GM18861 (cell line): Measurements from ENCODE around the gene MMEL1.

ENCODE experiments used
- ATAC-seq: cut with Tn5 transposase; IDR thresholded peaks from one replicate; pipeline ENCODE4 v1.9.1; 2021; ENCODE audit not compliant: unreplicated experiment

MMEL1 gene

DNA sequence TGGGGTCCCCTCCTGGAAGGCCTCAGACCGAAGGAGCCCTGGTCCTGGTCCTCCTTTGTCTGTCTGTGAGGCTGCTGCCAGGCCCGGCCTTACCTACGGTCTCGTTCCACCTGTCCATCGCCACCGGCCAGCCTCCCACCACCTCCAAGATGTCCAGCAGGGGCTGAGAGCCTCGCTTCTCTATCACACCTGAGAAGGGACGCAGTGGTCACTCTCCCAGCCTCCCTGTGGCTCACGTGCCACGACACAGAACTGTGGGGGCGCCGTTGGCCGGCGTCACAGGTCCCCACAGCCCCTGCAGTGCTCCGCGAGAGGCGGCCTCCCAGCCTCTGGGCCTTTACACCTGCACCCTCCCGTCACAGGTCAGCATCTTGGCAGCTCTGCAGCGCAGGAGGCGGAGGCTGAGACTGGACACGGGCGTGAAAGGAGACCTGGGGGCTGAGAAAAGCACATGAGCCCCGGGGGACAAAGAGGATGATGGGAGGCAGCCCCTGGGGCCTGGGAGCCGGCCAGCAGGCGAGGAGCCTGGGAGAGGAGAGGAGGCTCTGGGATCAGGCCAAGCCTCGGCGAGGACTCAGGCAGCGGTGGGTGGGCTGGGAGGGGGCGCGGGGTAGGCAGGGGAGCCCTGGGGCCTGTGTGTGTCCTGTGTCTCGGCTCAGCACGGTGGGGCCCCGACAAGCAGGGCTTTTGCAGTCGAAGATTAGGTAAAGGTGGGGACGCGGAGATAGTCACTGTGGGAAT lies 25.8 kb downstream of the MMEL1 start:
- no peak for ATAC-seq

DNA sequence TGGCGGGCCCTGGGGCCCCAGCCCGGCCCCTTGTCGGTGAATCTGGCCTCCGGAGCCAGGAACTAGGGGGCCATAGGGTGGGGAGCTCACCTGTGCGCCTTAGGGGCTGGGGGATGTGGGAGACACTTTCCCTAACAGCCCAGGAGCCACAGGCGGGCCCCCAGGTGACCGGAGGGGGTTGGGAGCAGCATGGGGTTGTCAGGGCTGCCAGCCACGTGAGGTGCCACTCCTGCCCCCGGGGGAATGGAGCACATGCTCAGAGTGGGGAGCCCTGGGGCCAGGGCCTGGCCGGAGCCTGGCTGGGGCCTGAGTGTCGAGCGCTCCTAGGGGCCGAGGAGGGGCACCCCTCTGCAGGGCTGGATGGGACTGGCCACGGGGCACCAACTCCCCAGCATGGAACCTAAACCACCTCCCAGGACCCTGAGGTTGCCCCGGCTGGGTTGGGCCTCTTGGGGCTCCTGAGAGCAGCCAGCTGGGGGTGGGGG lies 26.4 kb downstream of the MMEL1 start:
- no peak for ATAC-seq

DNA sequence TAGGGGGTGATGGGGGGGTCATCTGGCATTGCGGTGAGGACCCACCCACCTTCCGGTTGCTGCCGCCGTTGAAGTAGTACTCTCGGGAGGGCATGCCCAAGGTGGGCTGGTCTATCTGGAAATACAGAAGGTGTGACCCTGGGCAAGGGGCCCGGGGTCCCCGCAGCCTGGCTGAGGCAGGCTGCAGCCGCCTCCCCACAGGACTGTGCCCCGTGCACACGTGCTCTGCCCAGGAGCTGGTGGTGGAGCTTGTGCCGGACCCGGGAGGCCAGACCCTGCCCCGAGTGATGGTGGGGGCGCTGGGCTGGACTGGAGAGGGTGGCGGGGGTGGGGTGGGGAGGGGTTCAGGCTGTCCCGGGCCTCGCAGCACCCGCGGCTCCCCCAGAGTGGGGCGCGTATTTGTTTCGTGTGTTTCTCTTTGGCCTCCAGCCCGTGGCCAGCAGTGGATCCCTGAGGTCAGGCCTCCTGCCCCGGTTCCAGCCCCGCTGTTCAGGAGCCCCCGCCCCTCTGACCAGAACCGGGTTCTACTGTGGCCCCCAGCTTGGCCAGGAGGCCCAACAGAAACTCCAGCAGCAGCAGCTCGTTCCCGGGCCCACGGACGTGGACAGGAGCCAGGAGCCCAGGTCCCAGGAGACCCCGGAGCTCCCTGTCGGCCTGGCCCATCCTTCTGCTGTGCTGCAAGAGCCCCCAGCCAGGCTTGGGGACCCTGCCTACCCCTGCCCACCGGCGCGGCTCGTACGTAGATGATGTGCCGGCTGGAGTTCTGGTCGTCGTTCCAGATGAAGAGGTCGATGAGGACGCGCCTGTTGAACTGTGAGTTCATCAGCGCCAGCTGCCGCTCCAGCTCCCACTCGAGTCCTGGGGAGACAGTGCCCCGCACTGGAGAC lies 27.1 kb downstream of the MMEL1 start:
- no peak for ATAC-seq

DNA sequence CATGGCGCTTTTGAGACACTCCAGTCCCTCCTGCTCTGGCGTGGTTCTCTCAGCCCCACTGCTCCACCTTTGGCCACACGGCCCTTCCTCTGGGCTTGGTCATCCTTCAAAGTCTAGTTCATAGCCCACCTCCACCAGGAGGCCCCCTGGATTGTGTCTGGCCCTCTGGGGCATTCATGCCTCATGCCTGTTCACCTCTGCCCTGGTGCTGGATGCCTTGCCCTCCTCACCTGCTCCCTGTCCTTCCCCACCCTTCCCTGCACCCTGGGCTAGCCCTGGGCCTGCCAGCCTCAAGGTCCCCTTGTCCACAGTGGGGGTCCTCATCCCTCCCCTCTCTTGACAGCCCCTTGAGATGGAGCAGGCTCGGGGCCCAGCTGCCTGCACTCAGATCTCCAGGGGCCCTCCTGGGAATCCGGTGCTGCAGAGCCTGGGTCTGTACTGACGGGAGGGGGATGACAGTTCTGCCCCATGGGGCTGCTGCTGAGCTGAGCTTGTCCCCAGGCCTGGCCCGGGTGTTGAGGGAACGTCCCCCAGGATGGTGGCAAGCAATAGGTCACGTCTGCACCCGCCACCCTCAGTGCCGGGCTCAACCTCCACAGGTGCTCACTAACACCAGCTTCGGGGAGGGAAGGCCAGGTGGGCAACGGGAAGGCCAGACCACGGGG lies 27.8 kb downstream of the MMEL1 start:
- ATAC-seq = no peak

DNA sequence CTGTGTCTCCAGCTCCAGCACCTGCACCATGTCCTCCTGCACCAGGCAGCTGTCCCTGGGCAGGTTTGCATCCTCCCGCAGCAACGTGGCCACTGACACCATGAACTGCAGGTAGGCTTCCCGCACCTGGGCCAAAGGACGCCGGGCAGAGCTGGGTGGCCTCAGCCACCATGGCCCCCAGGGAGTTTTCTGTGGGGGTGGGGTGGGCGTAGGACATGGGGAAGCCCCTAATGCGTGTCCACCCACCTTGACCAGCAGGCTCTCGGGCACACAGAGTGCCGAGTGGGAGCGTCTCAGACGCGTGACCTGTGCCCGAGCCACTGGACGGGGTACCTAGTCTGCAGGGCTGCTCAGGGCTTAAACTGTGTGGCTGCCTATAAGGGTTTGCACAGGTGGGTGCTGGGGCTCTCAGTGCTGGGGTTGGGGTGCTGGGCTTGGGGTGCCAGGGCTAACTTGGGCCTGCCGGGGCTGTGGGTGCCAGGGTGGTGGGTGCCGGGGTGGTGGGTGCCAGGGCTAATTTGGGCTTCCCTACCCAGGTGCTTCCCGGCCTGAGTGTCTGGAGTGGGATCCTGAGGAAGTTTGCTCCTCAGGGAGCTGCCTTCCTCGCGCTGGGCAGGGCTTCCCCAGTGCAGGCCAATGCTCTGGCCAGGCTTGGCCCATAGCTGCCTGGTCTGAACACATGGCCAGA lies 28.5 kb downstream of the MMEL1 start:
- ATAC-seq = no peak

DNA sequence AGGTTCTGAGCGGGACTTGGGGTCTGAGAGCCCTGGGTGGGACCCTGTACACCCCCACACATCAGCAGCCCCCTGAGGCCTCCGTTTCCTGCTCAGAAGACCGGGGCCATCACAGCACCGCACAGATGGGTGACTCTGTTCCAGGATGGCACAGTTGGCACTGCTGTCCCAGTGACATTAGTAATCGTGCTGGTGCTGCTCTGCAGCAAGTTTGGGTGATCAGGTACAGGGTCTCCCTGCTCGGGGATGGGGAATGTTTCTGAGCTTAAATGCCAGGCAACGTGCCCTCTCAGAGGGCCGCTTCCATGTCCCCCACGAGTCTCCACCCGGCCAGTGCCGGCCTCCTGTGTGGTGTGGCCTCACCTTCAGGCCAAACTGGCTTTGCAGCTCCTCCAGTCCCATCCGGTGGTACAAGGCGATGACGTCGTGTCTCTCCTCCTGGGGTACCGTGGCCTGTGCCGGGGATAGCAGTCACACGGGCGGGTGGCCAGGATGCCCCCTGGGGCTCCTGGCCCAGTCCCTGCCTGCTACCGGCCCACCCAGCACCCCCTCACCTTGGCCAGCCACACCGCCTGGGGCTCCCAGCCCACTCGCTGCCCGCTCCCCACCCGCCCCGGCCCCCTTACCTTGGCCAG lies 29.2 kb downstream of the MMEL1 start:
- no peak for ATAC-seq

DNA sequence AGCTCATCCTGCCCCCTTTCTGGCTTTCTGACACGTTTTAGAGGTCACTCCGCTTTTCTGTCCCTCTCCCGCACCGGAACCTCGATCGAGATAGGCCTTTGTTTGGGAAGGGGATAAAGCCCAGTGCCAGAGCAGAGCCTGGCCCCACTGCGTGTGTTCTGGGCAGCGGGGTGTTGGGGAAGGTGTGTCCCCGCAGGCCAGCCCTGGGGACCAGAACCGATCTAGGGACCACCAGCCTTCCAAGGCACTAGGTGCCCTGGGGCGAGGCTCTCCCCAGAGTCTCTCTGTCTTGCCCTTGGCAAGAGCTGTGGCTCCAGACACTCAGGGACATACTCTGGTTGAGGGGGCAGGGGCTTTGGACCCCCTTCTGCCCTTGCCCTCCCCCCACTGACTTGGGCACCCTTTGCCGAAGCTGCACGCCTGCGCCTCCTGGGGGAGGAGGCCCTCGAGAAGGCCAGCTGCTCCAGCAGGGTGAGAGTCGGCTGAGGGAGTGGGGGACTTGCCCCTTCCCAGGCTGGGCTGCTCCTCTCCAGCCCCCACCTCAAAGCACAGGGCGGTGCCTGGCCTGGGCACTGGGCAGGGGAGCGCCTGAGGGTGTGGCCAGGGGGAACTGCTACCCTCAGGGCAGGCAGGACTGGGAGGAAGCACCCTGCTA lies 29.8 kb downstream of the MMEL1 start:
- ATAC-seq = no peak

DNA sequence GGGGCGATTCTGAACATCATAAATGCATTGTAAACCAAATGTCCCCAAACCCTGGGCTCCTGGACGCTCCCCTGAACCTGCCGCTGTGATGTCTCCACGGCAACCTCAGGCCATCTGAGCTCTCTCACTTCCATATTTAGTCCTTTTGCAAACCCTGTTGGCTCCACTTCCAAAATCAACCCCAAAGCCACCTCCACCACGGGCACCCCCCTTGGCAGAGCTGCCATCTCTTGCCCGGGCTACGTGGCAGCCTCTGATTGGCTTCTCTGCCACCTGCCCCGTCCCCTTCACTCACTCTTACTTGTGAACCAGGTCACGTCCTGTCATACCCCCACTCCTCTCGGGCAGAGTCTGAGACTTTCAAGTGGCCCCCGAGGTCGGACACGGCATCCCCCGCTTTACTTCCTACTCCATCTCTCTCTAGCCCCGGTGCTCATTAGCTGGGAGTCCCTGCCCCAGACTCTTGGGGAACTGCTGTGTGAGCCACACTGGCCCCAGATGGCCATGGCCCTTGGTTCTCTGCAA lies 30.4 kb downstream of the MMEL1 start:
- ATAC-seq = no peak

DNA sequence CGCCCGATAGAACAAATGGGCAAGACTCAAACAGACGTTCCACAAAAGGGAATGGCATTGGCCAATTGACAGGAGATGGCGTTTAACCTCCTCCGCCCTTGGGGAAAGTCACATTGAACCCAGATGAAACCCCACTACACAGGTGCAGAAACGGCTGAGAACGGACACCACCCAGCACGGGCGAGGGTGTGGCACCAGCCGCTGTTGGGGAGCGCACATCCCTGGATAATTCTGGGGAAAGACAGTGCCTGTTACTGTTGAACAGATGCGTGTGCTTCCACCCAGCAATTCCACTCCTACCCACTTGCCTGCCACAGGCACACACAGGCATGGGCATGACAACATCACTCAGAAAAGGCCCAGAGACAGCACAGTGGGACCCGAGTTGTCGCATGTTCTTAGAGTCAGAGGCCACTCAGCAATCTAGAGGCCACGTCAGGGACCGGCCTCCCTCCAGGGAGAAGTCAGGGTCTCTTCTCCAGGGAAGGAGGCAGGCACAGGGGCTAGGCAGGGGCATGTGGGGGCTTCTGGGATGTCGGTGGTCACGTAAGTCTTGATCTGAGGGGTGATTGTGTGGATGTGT lies 31.0 kb downstream of the MMEL1 start:
- ATAC-seq = no peak

DNA sequence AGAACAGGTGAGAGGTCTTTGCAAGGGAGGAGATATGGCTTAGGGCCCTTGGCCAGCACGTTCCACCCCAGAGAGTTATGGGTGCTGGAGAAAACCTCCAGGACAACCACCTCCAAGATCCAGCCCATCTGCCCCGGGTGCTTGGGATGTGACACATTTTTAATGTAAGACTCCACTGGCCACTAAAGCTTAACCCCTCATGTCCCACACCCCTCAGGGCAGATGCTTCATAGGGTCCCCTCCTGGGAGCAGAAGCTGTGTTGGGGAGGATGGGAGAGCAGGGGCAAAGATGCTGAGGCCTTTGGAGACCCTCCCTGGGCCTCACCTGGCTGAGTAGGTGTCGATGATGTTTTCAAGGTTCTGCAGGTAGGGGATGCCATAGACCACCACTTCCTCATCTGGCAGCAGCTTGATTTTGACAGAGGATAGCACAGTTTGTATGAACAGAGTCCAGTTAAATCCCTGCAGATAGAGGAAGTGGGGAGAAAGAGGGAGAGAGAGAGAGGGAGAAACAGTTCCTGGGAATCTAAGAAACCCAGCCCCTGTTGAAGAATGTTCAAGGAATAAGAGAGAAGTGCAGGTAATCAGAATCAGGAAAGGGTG lies 34.4 kb downstream of the MMEL1 start:
- ATAC-seq = no peak

DNA sequence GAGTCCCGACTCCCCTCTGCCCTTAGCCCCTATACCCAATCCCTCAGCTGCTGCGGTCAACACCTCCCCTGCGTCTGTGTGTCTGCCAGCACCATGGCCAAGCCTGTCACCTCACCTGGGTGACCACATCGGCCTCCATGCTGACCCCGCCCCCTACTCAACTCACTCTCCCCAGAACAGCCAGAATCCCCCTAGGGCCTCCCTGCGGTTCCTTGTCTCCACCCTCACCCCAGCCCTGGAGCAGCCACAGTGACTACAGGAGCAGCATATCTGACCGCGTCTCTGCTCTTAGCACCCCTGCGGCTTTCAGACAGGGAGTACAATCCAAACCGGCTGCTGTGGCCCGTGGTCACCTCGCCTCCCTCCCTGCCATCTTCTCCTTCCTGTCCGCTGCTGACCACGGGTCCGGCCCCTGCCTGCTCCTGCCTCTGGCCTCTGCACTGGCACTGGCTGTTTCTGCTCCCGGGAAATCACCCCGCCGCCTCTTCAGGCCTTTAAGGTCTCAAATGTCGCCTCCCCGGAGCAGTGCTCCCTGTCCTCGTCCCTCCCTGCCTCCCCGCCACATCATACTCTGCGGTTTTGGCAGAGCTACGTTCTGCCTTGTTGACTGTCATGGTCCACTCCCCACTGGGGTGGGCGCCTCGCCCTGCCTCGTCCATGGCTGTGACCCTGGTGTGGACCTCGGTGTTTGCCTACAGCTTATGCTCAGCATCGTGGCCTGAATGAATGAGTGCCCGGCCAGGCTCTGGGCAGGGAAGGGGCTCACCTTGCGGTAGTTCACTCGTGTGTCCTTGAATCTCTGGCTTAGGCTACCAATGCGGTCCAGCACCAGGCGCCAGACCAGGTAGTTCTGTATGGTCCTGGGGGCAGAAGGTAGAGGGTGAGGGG lies 35.1 kb downstream of the MMEL1 start:
- ATAC-seq = no peak

DNA sequence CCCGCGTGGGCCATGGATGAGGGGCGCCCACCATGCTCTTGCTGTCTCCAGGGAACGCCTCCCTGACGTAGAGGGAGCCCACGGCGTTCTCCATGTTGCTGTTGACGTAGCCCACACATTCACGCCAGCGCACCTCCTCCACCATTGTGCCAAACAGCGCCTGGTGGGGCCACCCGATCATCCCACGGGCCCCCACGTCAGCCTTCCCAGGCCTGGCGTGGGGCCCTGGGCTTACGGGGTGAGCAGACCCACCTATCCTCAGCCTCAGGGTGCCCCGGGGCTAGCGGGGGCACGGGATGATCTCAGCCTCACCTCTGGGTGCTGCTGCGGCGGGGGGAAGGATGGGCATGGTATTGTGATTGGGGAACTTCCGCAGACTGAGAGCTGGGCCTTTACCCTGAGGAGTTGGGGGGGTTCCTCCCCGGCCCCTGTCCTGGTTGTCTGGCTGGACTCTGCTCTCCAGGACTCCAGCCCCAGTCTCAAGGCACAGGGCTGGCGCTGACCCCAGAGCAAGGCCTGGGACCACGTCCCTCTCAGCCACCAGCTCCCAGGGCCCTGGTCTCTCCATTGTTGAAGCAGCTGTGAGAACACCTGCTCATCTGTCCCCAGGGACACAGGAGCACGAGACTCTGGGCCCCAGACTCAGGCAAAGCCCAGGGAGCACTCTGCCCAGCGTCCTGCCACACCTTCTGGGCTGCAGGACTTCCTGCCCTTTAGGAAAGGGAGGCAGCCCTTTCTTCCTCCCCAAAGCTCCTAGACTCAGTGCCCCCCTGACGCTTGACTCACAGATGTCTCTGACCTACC lies 36.1 kb downstream of the MMEL1 start:
- ATAC-seq = no peak

DNA sequence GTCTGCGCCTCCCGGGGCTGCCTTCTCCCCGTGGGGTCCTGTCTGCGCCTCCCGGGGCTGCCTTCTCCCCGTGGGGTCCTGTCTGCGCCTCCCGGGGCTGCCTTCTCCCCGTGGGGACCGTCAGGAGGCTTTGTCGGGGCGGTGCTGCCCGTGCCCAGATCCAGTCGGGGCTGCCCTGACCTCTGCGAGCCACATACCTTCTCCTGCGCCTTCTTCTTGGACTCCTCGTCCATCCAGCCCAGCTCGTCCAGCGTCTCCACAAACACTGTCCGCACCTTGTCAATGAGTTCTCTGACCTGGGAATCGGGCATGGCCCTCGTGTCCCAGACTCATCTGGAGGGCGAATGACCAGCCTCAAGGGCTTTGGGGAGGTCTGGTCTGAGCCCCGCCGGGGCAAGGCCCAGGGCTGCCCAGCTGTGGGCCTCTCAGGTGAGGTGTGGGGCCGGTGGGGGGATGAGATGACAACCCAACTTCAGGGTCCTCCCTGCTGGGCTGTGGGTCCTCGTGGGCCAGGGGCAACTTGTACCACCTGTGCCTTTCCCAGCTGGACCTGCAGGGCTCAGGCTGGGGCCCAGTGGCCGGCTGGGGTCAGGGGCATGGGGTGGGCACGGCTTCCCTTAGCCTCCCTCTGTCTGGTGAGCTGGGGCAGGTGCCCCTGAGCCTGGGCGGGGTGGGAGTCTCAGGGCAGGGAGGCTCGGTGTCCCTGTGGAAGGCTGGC lies 36.8 kb downstream of the MMEL1 start:
- no peak for ATAC-seq

DNA sequence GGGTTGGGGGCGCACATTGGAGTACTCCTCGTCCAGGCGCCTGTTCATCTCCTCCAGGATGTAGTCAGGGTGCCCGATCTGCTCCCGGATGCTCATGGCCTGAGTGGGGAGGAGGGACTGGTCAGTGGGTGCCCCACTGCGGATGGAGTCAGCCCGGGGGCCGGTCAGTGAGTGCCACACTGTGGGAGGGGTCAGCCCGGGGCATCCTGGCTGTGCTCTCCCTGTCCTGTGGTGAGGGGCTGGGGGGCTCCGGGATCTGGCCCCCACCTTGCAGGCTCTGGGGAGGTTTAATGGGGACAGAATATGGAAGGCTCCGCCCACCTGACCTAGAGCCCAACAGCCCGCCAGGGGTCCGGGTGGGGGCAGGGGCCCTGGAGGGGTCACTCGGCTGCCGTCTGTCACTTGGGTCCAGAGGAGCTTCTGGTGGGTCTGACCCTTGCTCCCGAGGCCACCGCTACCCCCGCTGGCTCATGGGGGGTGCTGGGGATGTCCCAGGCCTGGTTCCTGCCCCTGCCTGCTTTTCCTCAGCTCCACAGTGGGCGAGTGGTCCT lies 37.5 kb downstream of the MMEL1 start:
- no peak for ATAC-seq

DNA sequence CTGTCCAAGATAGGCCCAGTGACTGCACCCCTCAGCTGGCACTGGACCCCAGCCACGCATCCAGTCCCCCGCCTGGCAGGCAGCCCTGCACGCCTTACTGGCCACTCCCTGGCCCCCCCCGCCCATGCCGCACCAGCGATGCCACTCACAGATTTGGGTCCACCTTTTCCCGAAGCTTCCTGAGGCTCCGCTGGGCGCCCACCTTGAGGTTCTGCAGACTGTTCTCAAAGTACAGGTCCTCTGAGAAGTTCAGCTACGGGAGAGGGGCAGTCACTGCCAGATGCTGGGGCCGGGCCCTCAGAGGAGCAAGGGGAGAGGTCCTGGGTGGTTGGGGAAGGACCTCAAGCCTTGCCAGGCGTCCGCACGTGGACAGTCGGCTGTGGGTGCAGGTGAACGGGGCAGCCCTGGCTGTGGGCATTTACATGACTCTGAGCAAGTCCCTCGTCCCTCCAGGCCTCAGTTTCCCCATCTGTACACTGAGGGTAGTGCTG lies 38.1 kb downstream of the MMEL1 start:
- no peak for ATAC-seq

DNA sequence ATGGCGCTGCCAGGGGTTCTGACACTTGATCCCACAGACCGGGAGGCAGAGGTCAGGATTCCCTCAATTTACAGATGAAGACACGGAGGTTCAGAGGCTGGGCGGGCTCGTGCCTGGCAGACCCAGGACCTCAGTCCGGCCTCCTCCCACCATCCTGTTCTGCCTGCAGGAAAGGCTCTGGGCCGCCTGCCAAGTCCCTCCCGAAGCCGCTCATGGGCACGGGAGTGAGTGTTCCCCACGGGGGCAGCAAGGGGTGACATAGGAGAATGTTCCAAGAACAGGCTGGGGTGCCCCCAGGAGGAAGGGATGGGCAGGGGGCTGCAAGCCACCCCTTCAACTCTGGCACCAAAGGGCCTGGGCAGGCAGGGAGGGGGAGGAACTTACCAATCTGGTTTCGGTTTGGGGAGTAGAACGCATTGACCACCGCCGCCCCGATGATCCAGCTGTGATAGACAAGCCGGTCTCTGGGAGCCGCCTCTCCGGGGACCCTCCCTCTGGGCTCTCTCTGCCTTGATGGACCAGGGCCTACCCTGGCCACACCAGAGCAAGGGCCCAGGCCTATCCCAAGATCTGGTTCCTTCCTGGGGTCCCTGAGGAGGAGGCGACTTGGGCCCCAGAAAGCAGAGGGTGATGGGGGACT lies 38.7 kb downstream of the MMEL1 start:
- no peak for ATAC-seq
